Epithelial cell of esophagus (primary cell): ENCODE measurements around the gene PER1.
A peak's percentile ranks its signal among the peaks of the same experiment; 100 is the strongest.
"Not testable (repeated sequence)": the region's sequence is repeated elsewhere in the genome, so short reads cannot be mapped to it uniquely, and the experiment has no call there.

Source experiments
- DNase-seq: peaks from one replicate; pipeline ENCODE4 v3.0.0; 2010; ENCODE audit warnings: low read depth
- H3K4me3 ChIP-seq: 2 replicates; pipeline ENCODE4 v1.5.1; 2011; ENCODE audit warnings: mild to moderate bottlenecking, low read length, control low read depth
- TF ChIP-seq, protein P1 (sequence below): IDR thresholded peaks from 2 replicates; pipeline ENCODE4 v1.5.1; 2011; ENCODE audit warnings: low read depth, mild to moderate bottlenecking, low read length, control low read depth, inconsistent platforms; ENCODE audit not compliant: insufficient read depth; ENCODE audit errors: missing control alignments

Gene PER1

DNA sequence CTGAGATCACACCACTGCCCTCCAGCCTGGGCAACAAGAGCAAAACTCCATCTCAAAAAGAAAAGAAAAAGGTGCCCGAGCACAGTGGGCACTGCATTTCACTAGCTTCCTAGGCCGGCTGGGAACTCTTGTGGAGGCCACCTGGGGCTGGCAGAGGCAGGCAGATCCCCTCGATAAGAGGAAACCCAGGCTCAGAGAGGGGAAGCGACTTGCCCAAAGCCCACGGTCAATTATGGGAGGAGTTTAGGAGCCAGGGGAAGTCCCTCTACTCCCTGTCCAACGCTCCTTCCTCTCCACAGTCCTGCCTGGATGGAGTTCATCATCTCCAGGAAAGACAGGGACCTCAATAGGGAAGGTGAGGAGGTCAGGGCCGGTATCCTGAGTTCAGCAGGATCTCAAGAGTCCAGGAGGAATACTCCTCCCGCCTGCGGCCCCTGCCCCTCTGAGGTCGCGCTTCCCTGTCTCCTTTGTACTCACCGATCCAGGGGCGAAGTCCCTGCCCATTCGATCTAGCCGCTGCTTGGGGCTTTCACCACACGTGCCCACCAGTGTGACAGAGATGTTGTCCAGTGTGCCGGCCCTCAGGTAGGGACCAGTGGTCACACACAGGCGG lies 34.7 kb downstream of the PER1 start:
- peak overlapping the region; percentile 60 for H3K4me3 ChIP-seq
- TF ChIP-seq, protein P1, sequence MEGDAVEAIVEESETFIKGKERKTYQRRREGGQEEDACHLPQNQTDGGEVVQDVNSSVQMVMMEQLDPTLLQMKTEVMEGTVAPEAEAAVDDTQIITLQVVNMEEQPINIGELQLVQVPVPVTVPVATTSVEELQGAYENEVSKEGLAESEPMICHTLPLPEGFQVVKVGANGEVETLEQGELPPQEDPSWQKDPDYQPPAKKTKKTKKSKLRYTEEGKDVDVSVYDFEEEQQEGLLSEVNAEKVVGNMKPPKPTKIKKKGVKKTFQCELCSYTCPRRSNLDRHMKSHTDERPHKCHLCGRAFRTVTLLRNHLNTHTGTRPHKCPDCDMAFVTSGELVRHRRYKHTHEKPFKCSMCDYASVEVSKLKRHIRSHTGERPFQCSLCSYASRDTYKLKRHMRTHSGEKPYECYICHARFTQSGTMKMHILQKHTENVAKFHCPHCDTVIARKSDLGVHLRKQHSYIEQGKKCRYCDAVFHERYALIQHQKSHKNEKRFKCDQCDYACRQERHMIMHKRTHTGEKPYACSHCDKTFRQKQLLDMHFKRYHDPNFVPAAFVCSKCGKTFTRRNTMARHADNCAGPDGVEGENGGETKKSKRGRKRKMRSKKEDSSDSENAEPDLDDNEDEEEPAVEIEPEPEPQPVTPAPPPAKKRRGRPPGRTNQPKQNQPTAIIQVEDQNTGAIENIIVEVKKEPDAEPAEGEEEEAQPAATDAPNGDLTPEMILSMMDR: no peak
- DNase-seq: no peak

DNA sequence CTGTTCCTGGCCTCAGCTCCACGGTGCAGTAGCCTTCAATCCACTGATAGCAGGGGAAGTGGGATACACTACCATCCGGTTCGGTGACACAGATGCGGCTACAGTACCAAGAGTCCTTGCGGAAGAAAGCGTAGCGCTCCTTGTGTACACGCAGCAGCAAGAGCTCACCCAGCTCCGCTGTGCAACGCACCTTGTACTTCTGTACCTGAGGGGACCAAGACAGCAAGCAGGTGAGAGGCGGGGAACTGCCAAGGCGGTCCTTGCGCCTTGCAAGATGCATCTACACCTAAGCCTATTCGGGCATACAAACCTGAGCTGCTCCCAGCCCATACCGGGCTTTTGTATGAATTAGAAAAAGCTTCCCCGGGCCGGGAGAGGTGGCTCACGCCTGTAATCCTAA lies 35.4 kb downstream of the PER1 start:
- TF ChIP-seq, protein P1: no peak
- H3K4me3 ChIP-seq: no peak overlapping the region
- no peak for DNase-seq

DNA sequence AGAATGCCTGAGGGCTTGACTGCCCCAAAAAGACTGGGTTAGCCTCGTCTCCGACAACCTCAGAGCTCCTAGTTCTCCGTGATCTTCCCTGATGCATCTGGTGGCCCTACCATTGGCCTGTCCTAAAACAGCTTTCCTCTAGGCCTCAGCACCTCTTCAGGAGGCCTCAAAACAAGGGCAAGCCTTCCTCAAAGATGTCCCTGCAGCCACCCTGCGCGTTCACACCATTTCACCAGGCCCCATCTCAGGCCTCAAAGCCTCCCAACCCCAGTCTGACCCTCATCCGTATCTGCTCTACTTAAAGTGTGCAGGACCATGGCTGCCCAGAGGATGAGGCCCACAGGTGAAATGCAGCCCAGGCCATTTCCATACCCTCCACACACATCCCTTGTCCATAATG lies 41.3 kb downstream of the PER1 start:
- H3K4me3 ChIP-seq: no peak overlapping the region
- DNase-seq: no peak
- TF ChIP-seq, protein P1: no peak

DNA sequence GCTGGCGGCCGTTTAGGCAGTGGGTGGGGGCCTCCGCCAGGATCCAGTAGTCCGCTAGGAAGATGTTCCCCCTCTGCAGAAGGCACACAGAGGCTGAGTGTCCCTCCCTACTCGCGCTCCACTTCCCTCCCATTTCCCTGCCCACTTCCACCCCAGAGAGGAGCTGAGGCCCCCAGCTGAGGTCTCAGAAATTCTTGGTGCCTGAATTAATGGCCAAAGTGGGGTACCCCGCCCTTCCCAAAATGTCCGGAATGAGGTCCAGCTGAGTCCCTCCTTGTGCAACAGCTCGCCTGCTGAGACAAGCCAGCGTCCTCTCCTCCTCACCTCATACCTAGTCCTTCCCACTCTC lies 41.8 kb downstream of the PER1 start:
- H3K4me3 ChIP-seq: no peak overlapping the region
- TF ChIP-seq, protein P1: no peak
- DNase-seq: no peak

DNA sequence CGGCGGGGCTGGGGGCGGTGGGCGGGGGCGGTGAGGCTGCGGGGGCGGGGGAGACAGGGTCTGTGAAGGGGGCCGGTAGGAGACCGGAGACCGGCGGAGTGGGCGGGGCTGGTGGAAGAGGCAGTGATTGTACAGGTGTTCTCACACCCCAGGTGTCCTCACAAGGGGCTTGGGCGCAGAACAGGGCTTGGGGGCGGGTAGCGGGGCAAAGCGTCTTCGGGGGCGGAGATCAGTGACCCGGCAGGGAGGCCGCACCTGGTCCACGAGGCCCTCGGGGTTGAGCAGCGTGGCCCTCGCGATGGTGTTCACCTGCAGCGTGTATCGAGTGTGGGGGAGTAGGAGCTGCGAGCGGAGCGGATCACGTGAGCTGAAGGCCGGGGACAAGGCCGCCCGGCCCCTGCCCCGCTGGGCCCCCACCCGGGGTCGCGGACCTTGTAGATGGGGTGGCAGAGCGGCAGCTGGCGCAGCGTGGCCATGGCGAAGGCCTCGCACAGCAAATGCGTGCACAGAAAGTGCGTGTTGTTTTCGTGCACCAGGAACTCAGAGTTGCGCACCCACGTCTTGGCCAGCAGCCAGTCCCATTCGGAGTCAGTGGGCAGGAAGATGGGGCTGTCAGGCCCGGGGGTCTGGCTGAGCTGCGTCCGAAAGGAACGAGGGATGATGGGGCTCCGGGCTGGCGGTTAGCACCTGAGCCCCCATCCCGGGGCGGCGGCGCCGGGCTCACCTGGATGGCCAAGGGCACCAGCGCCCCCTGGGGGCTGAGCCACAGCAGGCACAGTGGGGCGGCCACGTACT lies 42.3 kb downstream of the PER1 start:
- peak overlapping the region; percentile 40 for H3K4me3 ChIP-seq
- TF ChIP-seq, protein P1: peak; percentile 77
- peak; percentile 74 for DNase-seq

DNA sequence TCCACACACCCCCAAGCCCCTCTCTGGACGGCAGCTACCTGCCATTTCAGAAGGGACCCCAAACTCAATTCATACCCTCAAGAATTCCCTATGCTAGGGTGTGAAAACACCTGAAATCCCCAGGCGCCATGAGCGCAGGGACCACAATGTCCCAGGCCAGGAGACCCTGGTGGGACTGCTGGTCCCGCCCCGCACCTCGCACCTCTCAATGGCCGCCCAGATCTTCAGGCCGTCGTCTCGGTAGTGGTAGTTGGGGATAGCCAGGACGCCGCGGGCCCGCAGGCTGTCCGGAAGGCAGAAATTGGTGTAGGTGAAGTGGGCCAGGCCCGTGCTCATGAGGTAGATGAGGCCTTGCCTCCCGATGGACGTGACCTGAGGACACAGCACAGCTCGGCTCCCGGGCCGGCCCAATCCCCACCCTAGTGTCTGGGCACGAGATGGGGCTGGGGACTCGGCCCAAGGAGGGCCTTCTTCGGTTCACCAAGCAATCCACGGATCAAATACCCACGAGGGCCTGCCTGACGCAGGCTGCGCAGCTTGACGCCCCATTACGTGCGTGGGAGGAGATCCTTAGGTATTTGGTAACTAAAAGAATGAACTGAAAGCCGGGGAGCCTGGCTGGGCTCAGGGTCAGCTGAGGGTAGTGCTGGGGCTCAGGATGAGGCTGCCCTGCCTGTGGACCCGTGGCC lies 43.1 kb downstream of the PER1 start:
- DNase-seq: no peak
- TF ChIP-seq, protein P1: no peak
- no peak overlapping the region for H3K4me3 ChIP-seq

DNA sequence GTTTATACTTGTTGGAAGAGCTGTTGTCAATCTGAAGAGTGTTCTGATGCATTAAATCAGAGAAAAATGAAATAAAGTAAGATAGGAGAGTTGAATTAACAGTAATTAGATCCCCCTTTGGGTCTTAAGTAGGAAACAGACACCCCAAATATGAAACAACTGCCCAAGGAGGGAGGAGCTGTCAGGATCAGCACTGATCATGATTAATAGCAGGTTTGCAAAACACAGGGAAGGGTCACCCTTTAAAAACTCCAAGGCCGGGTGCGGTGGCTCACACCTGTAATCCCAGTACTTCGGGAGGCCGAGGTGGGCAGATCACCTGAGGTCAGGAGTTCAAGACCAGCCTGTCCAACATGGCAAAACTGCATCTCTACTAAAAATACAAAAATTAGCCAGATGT lies 45.2 kb downstream of the PER1 start:
- DNase-seq, H3K4me3 ChIP-seq: not testable (repeated sequence)
